GM13976 (cell line): ENCODE data around the gene CUZD1.
"Not testable (repeated sequence)": the region's sequence is repeated elsewhere in the genome, so short reads cannot be mapped to it uniquely, and the experiment has no call there.

Source experiments
- DNase-seq: peaks from one replicate; pipeline ENCODE4 v3.0.0; 2012; ENCODE audit warnings: low spot score
- CTCF ChIP-seq: IDR thresholded peaks from 2 replicates; pipeline ENCODE4 v1.5.1; 2012; ENCODE audit warnings: borderline replicate concordance, mild to moderate bottlenecking; ENCODE audit not compliant: insufficient read depth; ENCODE audit errors: extremely low read depth, missing control alignments, control extremely low read depth
- in situ Hi-C: fragments of 300-500 bp; cut with MboI; formaldehyde crosslinking; loops from one replicate; pipeline ENCODE4 v1.12.0; 2022; ENCODE audit warnings: low sequenced_read_pairs, mixed read lengths, inconsistent platforms; ENCODE audit not compliant: unreplicated experiment

Gene CUZD1

GRCh38 chr10:122863216-122864193, 17.8 kb upstream of the CUZD1 start:
- in situ Hi-C loops = no loop called here
- TF ChIP-seq CTCF = no peak
- DNase-seq = no peak

- in situ Hi-C loops = no loop called here
- DNase-seq = no peak
- no peak for TF ChIP-seq CTCF
Measured at GRCh38 chr10:122861711-122862161, 16.1 kb upstream of the CUZD1 start.

GRCh38 chr10:122859527-122859926, 13.9 kb upstream of the CUZD1 start:
- DNase-seq = no peak
- in situ Hi-C loops = no loop called here
- TF ChIP-seq CTCF = no peak

- DNase-seq, in situ Hi-C loops: not testable (repeated sequence)
Measured at GRCh38 chr10:122858042-122858441, 12.4 kb upstream of the CUZD1 start.

- in situ Hi-C loops = no loop called here
- no peak for TF ChIP-seq CTCF
- DNase-seq = no peak
Measured at GRCh38 chr10:122856902-122857301, 11.2 kb upstream of the CUZD1 start.

GRCh38 chr10:122855745-122856144, 10.1 kb upstream of the CUZD1 start:
- DNase-seq = no peak
- no peak for TF ChIP-seq CTCF
- in situ Hi-C loops = no loop called here

GRCh38 chr10:122854648-122855047, 9.0 kb upstream of the CUZD1 start:
- no peak for TF ChIP-seq CTCF
- DNase-seq = no peak
- in situ Hi-C loops = no loop called here
